Breast epithelium (tissue), 3 donors: Measurements from ENCODE around the gene ACSL1.

Experiments
- CTCF ChIP-seq, 3 donors: fragments of 450-650 bp; IDR thresholded peaks; one replicate each; pipeline ENCODE4 v1.5.1; 2016 to 2017; ENCODE audit warnings: antibody characterized with exemption in 3 of 3, mild to moderate bottlenecking in 3 of 3, moderate library complexity in 3 of 3
- POLR2A ChIP-seq: fragments of 450-650 bp; IDR thresholded peaks from one replicate; pipeline ENCODE4 v1.6.1; 2016; ENCODE audit warnings: antibody characterized with exemption, mild to moderate bottlenecking, moderate library complexity
- POLR2AphosphoS5 ChIP-seq, 3 donors: sonication (generic); formaldehyde crosslinking; IDR thresholded peaks; one replicate each; pipeline ENCODE4 v1.6.1; 2017; ENCODE audit warnings: antibody characterized with exemption in 3 of 3

- TF ChIP-seq POLR2A = no peak
- TF ChIP-seq CTCF (IDR thresholded peaks at IDR 0.05) = no peak
- no peak for TF ChIP-seq POLR2AphosphoS5 (IDR thresholded peaks at IDR 0.05)
These were observed 74.7 kb downstream of the ACSL1 start for GRCh38 chr4:184750926-184751584.
